ENCODE data around the gene TPP2. TPM values are rescaled to one million over a fixed set of nuclear protein-coding genes. Genes with fewer than 3 reads are reported as not detected.

The TPP2 gene
- total RNA-seq, 2 donors from 2014 or later, result 41.0 to 42.0 TPM

DNA sequence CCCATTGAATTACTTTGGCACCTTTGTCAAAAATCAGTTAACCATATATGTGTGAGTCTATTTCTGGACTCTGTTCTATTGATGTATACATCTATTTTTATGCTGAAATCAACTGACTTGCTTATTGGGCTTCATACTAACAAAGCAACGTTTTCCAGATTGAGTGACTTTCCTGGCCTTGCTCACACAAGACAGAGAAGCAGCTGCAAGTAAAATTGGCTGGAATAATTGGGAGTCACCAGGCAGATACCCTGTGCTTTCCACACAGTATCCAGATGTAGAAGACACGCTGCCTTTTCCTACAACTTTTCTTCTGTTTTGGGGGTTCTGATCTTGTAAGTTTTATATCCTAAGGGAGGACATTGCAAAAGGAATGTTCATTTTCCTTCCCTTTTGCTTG, 86.9 kb downstream of the TPP2 start:
- TF ChIP-seq CTCF (IDR thresholded peaks at IDR 0.05), result no peak
- no peak for DNase-seq
- H3K27ac ChIP-seq, result no peak overlapping the region
- H3K9me3 ChIP-seq, result no peaks in the 10 kb centered on the region
- H3K36me3 ChIP-seq, result no peaks in the 10 kb centered on the region
- no peaks in the 10 kb centered on the region for H3K27me3 ChIP-seq
- H3K4me1 ChIP-seq, result no peaks in the 10 kb centered on the region
- H3K9ac ChIP-seq (ENCODE audit: low read depth in 2 of 2, low read length in 2 of 2), result no peak overlapping the region
- intact Hi-C loops (cut with DNase I), result no loop called here
- H3K4me3 ChIP-seq, result no peak overlapping the region

GRCh38 chr13:102686024-102686423, 89.2 kb downstream of the TPP2 start:
- intact Hi-C loops (cut with DNase I), result no loop called here
- DNase-seq, result no peak
- no peak for TF ChIP-seq CTCF (IDR thresholded peaks at IDR 0.05)
- no peaks in the 10 kb centered on the region for H3K9me3 ChIP-seq
- H3K9ac ChIP-seq (ENCODE audit: low read depth in 2 of 2, low read length in 2 of 2), result no peak overlapping the region
- no peak overlapping the region for H3K4me3 ChIP-seq
- H3K36me3 ChIP-seq, result no peaks in the 10 kb centered on the region
- H3K27ac ChIP-seq, result no peak overlapping the region
- H3K27me3 ChIP-seq, result no peaks in the 10 kb centered on the region
- H3K4me1 ChIP-seq, result no peaks in the 10 kb centered on the region

GRCh38 chr13:102687520-102687919, 90.7 kb downstream of the TPP2 start:
- H3K4me1 ChIP-seq, result no peaks in the 10 kb centered on the region
- intact Hi-C loops (cut with DNase I), result no loop called here
- no peaks in the 10 kb centered on the region for H3K27me3 ChIP-seq
- no peak for DNase-seq
- no peak overlapping the region for H3K27ac ChIP-seq
- no peak overlapping the region for H3K9ac ChIP-seq (ENCODE audit: low read depth in 2 of 2, low read length in 2 of 2)
- no peaks in the 10 kb centered on the region for H3K9me3 ChIP-seq
- H3K36me3 ChIP-seq, result no peaks in the 10 kb centered on the region
- no peak overlapping the region for H3K4me3 ChIP-seq
- no peak for TF ChIP-seq CTCF (IDR thresholded peaks at IDR 0.05)

- H3K9me3 ChIP-seq, result no peaks in the 10 kb centered on the region
- no peak overlapping the region for H3K27ac ChIP-seq
- intact Hi-C loops (cut with DNase I), result no loop called here
- H3K36me3 ChIP-seq, result no peaks in the 10 kb centered on the region
- no peaks in the 10 kb centered on the region for H3K4me1 ChIP-seq
- peaks cover 3% of the 10 kb centered on the region for H3K27me3 ChIP-seq
- no peak overlapping the region for H3K4me3 ChIP-seq
- DNase-seq, result no peak
- TF ChIP-seq CTCF (IDR thresholded peaks at IDR 0.05), result no peak
- no peak overlapping the region for H3K9ac ChIP-seq (ENCODE audit: low read depth in 2 of 2, low read length in 2 of 2)
These were observed 91.7 kb downstream of the TPP2 start for GRCh38 chr13:102688306-102688973.

- intact Hi-C loops (cut with DNase I), result no loop called here
- H3K9ac ChIP-seq (ENCODE audit: low read depth in 2 of 2, low read length in 2 of 2), result no peak overlapping the region
- H3K27me3 ChIP-seq, result peaks cover 3% of the 10 kb centered on the region
- no peak overlapping the region for H3K27ac ChIP-seq
- no peak for TF ChIP-seq CTCF (IDR thresholded peaks at IDR 0.05)
- no peak for DNase-seq
- no peak overlapping the region for H3K4me3 ChIP-seq
- no peaks in the 10 kb centered on the region for H3K36me3 ChIP-seq
- no peaks in the 10 kb centered on the region for H3K9me3 ChIP-seq
- no peaks in the 10 kb centered on the region for H3K4me1 ChIP-seq
These were observed 94.1 kb downstream of the TPP2 start for GRCh38 chr13:102690883-102691282.

All from colonic mucosa (tissue), 4 donors.